ENCODE measurements around the gene VWCE. TPM values are rescaled to one million over a fixed set of nuclear protein-coding genes. Genes with fewer than 3 reads are reported as not detected.
"Not testable (repeated sequence)": the region's sequence is repeated elsewhere in the genome, so short reads cannot be mapped to it uniquely, and the experiment has no call there.

The VWCE gene
- total RNA-seq, 1 experiment from 2014 or later = 1.1 TPM

DNA sequence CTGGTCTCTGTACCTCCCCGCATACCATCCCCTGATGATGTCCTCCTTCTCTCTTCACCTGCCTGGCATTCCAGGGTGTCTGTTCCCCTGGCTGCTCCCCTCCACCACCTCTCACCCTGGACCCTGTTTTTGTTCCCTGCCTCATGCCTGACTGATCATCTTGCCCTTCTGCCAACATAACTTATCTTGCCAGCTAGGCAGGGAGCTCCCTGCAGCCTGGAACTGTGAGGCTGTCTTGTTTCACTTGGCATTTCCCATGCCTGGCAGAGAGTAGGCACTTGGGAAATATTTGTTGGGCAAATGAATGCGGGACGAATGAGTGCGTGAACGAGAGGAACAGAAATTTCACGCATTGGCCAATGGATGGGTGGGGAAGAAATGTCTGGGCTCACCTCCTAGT lies 84.5 kb downstream of the VWCE start:
- not testable (repeated sequence) for H3K27me3 ChIP-seq (ENCODE audit: control insufficient read depth, insufficient read depth, low read length); DNase-seq; H3K4me3 ChIP-seq (ENCODE audit: insufficient read depth, low read depth, low read length); H3K36me3 ChIP-seq (replicated peaks; ENCODE audit: control insufficient read depth, insufficient read depth, low read length)

Other genes starting within 250 kb of the VWCE start
- gene CD5, start 192.8 kb downstream of the VWCE start, total RNA-seq (2014; rRNA removed; shearing (Covaris generic)) = not detected in 2 replicates
- gene VPS37C, start 133.9 kb downstream of the VWCE start, total RNA-seq (2014; rRNA removed; shearing (Covaris generic)) = 22.1 and 25.5 TPM in 2 replicates
- not detected in 2 replicates for gene PGA3, start 91.8 kb downstream of the VWCE start, total RNA-seq (2014; rRNA removed; shearing (Covaris generic))
- gene PGA4, start 73.0 kb downstream of the VWCE start, total RNA-seq (2014; rRNA removed; shearing (Covaris generic)) = 0.22 and 1.3 TPM in 2 replicates
- gene PGA5, start 54.1 kb downstream of the VWCE start, total RNA-seq (2014; rRNA removed; shearing (Covaris generic)) = 0.69 and 1.5 TPM in 2 replicates
- 256 and 260 TPM in 2 replicates for gene DDB1, start 37.8 kb upstream of the VWCE start, total RNA-seq (2014; rRNA removed; shearing (Covaris generic))
- 84.5 and 102 TPM in 2 replicates for gene TKFC, start 37.9 kb upstream of the VWCE start, total RNA-seq (2014; rRNA removed; shearing (Covaris generic))
- 12.3 and 16.2 TPM in 2 replicates for gene CYB561A3, start 66.6 kb upstream of the VWCE start, total RNA-seq (2014; rRNA removed; shearing (Covaris generic))
- gene TMEM138, start 67.1 kb upstream of the VWCE start, total RNA-seq (2014; rRNA removed; shearing (Covaris generic)) = 23.9 and 33.9 TPM in 2 replicates
- gene TMEM216, start 97.3 kb upstream of the VWCE start, total RNA-seq (2014; rRNA removed; shearing (Covaris generic)) = 22.7 and 28.2 TPM in 2 replicates
- 40.2 and 42.6 TPM in 2 replicates for gene CPSF7, start 134.7 kb upstream of the VWCE start, total RNA-seq (2014; rRNA removed; shearing (Covaris generic))
- gene SDHAF2, start 134.8 kb upstream of the VWCE start, total RNA-seq (2014; rRNA removed; shearing (Covaris generic)) = 31.3 and 48.6 TPM in 2 replicates
- gene LRRC10B, start 213.4 kb upstream of the VWCE start, total RNA-seq (2014; rRNA removed; shearing (Covaris generic)) = 2.5 and 2.6 TPM in 2 replicates

Data from H7 (cell line).